Measurements from ENCODE around the gene SLC15A1. TPM values are rescaled to one million over a fixed set of nuclear protein-coding genes. Genes with fewer than 3 reads are reported as not detected.

SLC15A1 gene
- total and polyA plus RNA-seq, 4 donors: 5.8 to 19.7 (median 11.6) TPM

- Histone ChIP-seq H3K27me3 (ENCODE audit: control insufficient read depth in 4 of 4, insufficient read depth in 4 of 4, low read length in 3 of 4) (no peaks in the 10 kb centered on the region), H3K36me3 (ENCODE audit: control insufficient read depth in 4 of 4, insufficient read depth in 3 of 4, low read depth in 1 of 4, low read length in 3 of 4) (no peaks in the 10 kb centered on the region), H3K9me3 (ENCODE audit: control insufficient read depth in 4 of 4, low read length in 3 of 4) (no peaks in the 10 kb centered on the region), H3K4me3 (ENCODE audit: low read depth in 1 of 3, low read length in 3 of 3) (no peak overlapping the region), H3K4me1 (ENCODE audit: control insufficient read depth in 4 of 4, insufficient read depth in 4 of 4, low read length in 3 of 4) (no peaks in the 10 kb centered on the region), H3K27ac (ENCODE audit: low read depth in 1 of 2, low read length in 2 of 2) (no peak overlapping the region), H3K9ac (ENCODE audit: low read depth in 1 of 2, low read length in 2 of 2) (no peak overlapping the region)
- 90% methylated on average over 15 of the region's 15 CpGs for WGBS
- TF ChIP-seq ATF3 (IDR thresholded peaks at IDR 0.05) (no peak), FOXA1 (IDR thresholded peaks at IDR 0.05) (no peak), JUND (IDR thresholded peaks at IDR 0.05) (no peak), TAF1 (conservative IDR thresholded peaks at IDR 0.05) (no peak), EGR1 (IDR thresholded peaks at IDR 0.05; ENCODE audit: low read depth in 2 of 2) (no peak), RXRA (IDR thresholded peaks at IDR 0.05) (no peak), REST (IDR thresholded peaks at IDR 0.05) (no peak), HNF4G (IDR thresholded peaks at IDR 0.05) (no peak), GABPA (IDR thresholded peaks at IDR 0.05 in 1 of 2, conservative IDR thresholded peaks at IDR 0.05 in 1 of 2) (no peak), MAX (IDR thresholded peaks at IDR 0.05) (no peak), NR2F2 (IDR thresholded peaks at IDR 0.05) (no peak), CTCF (IDR thresholded peaks at IDR 0.05; ENCODE audit: low read depth, low read length, missing input control) (no peak)
- DNase-seq (ENCODE audit: low spot score): no peak
Measured at GRCh38 chr13:98775386-98775785, 22.9 kb upstream of the SLC15A1 start.

- H3K9ac ChIP-seq (ENCODE audit: low read depth in 1 of 2, low read length in 2 of 2): no peak overlapping the region
- WGBS: 95% methylated on average over 9 of the region's 9 CpGs
- DNase-seq (ENCODE audit: low spot score): no peak
- no peak overlapping the region for H3K27ac ChIP-seq (ENCODE audit: low read depth in 1 of 2, low read length in 2 of 2)
- no peaks in the 10 kb centered on the region for H3K9me3 ChIP-seq (ENCODE audit: control insufficient read depth in 4 of 4, low read length in 3 of 4)
- no peaks in the 10 kb centered on the region for H3K4me1 ChIP-seq (ENCODE audit: control insufficient read depth in 4 of 4, insufficient read depth in 4 of 4, low read length in 3 of 4)
- no peak overlapping the region for H3K4me3 ChIP-seq (ENCODE audit: low read depth in 1 of 3, low read length in 3 of 3)
- no peaks in the 10 kb centered on the region for H3K27me3 ChIP-seq (ENCODE audit: control insufficient read depth in 4 of 4, insufficient read depth in 4 of 4, low read length in 3 of 4)
- no peaks in the 10 kb centered on the region for H3K36me3 ChIP-seq (ENCODE audit: control insufficient read depth in 4 of 4, insufficient read depth in 3 of 4, low read depth in 1 of 4, low read length in 3 of 4)
- TF ChIP-seq HNF4A (conservative IDR thresholded peaks at IDR 0.05): no peak
- TF ChIP-seq CTCF (IDR thresholded peaks at IDR 0.05; ENCODE audit: low read depth, low read length, missing input control): no peak
- no peak for TF ChIP-seq ZBTB33 (IDR thresholded peaks at IDR 0.05)
- TF ChIP-seq JUND (IDR thresholded peaks at IDR 0.05): no peak
- TF ChIP-seq ATF3 (IDR thresholded peaks at IDR 0.05): no peak
- no peak for TF ChIP-seq RXRA (IDR thresholded peaks at IDR 0.05)
- TF ChIP-seq SP1 (IDR thresholded peaks at IDR 0.05): no peak
- TF ChIP-seq NR2F2 (IDR thresholded peaks at IDR 0.05): no peak
- TF ChIP-seq MAX (IDR thresholded peaks at IDR 0.05): no peak
- TF ChIP-seq HNF4G (IDR thresholded peaks at IDR 0.05): no peak
- no peak for TF ChIP-seq FOXA2 (IDR thresholded peaks at IDR 0.05)
- TF ChIP-seq FOXA1 (IDR thresholded peaks at IDR 0.05): no peak
- no peak for TF ChIP-seq REST (IDR thresholded peaks at IDR 0.05)
- TF ChIP-seq RAD21 (IDR thresholded peaks at IDR 0.05): no peak
Measured at GRCh38 chr13:98774776-98775175, 22.3 kb upstream of the SLC15A1 start.

Data from liver (tissue), 9 donors.